NOMO-1 (cell line): ENCODE measurements around the gene GRHL3.
"Not testable (repeated sequence)": the region's sequence is repeated elsewhere in the genome, so short reads cannot be mapped to it uniquely, and the experiment has no call there.

ENCODE experiments used
- DNase-seq, 2 experiments: peaks; one replicate each; lab custom pipeline; 2025; ENCODE audit not compliant: unreplicated experiment in 2 of 2; lab: John Stamatoyannopoulos, UW

GRHL3 gene

GRCh38 chr1:24319312-24319863 lies at the start of gene GRHL3:
TSS of gene GRHL3 (plus strand) at chr1:24319357. CDS start at chr1:24319552, 195 bp downstream.
- DNase-seq, result no peak

DNA sequence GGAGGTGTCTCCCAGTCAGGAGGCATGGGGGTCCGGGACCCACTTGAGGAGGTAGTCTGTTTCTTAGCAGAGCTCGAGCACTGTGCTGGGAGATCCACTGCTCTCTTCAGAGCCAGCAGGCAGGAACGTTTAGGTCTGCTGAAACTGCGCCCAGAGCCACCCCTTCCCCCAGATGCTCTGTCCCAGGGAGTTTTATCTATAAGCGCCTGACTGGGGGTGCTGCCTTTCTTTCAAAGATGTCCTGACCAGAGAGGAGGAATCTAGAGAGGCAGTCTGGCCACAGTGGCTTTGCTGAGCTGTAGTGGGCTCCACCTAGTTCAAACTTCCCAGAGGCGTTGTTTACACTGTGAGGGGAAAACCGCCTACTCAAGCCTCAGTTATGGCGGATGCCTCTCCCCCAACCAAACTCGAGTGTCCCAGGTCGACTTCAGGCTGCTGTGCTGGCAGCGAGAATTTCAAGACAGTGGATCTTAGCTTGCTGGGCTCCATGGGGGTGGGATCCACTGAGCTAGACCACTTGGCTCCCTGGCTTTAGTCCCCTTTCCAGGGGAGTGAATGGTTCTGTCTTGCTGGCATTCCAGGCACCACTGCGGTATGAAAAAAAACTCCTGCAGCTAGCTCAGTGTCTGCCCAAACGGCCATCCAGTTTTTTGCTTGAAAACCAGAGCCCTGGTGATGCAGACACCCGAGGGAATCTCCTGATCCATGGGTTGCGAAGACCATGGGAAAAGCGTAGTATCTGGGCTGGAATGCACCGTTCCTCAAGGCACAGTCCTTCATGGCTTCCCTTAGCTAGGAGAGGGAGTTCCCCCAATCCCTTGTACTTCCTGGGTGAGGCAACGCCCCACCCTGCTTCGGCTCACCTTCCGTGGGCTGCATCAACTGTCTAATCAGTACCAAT lies 44.7 kb upstream of the GRHL3 start:
- not testable (repeated sequence) for DNase-seq

- DNase-seq, result no peak
Observed at GRCh38 chr1:24275104-24275410, 44.1 kb upstream of the GRHL3 start.

DNA sequence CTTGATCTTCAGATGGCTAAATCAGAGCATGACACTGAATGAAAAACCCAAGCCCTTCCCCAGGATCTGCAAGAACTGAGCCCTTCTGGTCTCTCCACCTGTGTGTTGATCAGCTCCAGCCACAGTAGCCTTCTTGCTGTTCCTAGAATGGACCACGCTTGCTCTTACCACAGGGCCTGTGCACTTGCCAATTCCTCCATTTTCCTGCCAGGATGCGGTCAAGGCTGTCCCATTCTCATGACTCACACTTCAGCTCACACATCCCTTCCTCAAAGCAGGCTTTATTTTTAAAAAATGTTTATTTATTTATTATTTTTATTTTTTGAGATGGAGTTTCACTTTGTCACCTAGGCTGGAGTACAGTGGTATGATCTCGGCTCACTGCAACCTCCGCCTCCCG lies 43.6 kb upstream of the GRHL3 start:
- no peak for DNase-seq

GRCh38 chr1:24276791-24277190 lies 42.4 kb upstream of the GRHL3 start:
- no peak for DNase-seq

- no peak for DNase-seq
Observed at GRCh38 chr1:24277420-24278169, 41.6 kb upstream of the GRHL3 start.

- DNase-seq, result no peak
Observed at GRCh38 chr1:24278726-24279125, 40.4 kb upstream of the GRHL3 start.

DNA sequence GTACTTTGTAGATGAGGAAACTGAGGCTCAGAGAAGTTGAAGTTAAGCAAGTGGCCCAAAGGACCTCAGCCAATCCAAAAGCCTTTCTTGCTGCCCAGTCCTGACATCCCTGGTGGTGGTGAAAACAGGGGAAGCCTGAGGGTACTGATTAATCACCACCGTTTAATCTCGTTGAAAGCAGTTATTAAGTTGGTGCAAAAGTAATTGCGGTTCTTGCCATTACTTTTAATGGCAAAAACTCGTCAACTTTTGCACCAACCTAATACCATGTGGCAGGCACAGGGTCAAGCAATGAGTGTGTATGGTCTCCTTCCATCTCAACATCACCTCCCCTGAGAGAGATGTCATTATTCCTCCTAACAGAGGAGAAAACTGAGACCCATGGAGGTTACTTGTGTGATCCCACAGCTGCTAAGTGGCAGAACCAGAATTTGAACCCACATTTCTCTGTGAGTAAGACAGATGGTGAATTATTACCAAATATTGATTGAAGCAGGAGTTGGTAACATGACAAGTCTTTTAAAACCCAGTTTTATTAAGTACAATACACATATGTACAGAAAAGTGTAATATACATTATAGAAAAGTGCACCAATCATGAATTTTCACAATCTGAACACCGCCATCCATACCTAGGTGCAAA lies 39.4 kb upstream of the GRHL3 start:
- DNase-seq, result no peak

GRCh38 chr1:24281591-24281990 lies 37.6 kb upstream of the GRHL3 start:
- DNase-seq, result no peak

DNA sequence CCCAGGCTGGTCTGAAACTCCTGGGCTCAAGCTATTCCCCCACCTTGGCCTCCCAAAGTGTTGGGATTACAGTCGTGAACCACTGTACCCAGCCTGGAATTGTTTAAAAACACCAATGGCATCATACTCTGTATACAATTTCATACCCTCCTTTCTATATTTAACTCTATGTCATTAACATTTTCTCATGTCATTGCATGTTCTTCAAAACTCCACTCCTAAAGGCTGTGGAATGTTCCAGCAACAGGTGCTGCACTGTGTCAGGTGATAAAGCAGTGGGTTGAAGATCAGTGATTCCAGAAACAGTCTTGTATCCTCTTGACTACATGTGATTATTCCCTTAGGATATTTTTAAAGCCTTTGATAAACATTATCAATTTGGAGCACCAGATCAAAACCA lies 36.7 kb upstream of the GRHL3 start:
- DNase-seq, result no peak

GRCh38 chr1:24283326-24284155 lies 35.6 kb upstream of the GRHL3 start:
- DNase-seq, result no peak

GRCh38 chr1:24284156-24284471 lies 35.0 kb upstream of the GRHL3 start:
- DNase-seq, result no peak

- no peak for DNase-seq
Observed at GRCh38 chr1:24285231-24285630, 33.9 kb upstream of the GRHL3 start.

DNA sequence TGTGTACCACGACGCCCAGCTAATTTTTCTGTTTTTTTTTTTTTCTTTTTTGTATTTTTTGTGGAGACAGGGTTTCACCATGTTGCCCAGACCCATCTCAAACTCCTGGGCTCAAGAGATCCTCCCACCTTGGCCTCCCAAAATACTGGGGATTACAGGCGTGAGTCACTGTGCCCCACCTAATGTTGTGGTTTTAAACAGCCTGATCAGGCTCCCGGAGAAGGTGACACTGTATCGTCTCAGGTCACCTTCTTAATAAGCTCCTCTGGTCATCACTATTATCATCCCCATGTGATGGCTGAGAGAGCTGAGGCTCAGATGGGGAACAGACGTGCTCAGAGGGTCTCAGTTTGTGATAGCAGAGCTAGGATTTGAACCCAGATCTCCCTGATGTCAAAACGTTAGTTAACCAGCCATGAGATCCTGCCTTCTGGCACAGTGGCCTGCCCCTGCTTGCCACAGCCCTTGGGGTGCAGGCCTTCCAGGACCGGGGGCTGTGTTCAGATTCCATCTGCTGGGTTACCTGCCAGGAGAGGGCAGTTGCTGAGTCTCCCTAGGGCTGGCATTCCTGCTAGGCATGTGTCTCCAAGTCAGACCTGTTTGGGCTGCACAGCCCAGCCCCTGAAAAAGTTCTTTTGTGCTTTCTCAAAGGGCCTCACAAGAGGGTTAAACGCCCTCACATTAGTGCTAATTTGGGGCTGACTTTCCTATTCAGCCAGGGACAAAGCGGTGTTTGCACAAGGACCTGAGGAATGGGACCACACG lies 32.7 kb upstream of the GRHL3 start:
- DNase-seq, result no peak

DNA sequence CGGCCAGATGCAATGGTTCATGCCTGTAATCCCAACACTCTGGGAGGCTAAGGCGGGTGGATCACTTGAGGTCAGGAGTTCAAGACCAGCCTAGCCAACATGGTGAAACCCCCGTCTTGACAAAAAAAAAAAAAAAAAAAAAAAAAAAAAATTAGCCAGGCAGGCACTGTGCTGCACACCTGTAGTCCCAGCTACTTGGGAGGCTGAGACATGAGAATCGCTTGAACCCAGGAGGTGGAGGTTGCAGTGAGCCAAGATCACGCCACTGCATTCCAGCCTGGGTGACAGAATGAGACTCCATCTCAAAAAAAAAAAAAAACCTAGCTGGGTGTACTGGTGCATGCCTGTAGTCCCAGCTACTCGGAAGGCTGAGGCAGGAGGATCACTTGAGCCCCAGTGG lies 31.4 kb upstream of the GRHL3 start:
- not testable (repeated sequence) for DNase-seq

DNA sequence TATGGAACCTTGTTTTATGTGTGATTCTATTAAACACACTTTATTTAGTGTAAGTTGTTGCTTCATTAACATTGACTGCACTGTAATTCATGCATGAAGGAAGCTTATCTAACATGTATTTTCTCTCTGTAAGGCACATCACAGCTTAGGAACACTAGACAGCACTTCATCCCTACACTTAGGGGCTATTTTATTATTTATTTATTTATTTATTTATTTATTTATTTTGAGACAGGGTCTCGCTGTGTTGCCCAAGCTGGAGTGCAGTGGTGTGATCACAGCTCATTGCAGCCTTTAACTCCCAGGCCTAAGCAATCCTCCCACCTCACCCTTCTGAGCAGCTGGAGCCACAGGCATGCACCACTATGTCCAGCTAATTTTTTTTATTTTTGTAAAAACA lies 30.7 kb upstream of the GRHL3 start:
- DNase-seq, result no peak

DNA sequence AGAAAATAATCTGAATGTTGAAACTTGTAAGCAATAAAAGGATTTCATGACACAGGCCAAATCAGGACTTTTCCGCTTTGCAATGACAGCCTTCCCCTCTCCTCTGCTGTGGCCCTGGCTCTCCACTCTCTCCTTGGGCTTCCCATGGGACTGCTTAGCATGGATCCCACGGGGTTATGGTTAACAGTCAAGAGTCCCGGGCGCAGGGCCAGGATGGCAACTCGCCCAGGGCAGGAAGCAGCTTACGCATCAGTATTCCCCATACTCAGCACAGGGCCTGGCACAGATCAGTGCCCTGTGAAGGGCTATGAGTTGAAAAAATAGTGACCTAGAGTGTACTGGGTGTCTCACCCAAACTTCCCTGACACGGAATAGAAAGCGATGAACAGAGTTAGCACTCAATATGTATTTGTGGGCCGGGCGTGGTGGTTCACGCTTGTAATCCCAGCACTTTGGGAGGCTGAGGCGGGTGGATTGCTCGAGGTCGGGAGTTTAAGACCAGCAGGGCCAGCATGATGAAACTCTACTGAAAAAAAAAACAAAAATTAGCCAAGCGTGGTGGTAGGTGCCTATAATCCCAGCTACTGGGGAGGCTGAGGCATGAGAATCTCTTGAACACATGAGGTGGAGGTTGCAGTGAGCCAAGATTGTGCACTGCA lies 29.1 kb upstream of the GRHL3 start:
- no peak for DNase-seq

GRCh38 chr1:24290933-24291487 lies 28.1 kb upstream of the GRHL3 start:
- no peak for DNase-seq

DNA sequence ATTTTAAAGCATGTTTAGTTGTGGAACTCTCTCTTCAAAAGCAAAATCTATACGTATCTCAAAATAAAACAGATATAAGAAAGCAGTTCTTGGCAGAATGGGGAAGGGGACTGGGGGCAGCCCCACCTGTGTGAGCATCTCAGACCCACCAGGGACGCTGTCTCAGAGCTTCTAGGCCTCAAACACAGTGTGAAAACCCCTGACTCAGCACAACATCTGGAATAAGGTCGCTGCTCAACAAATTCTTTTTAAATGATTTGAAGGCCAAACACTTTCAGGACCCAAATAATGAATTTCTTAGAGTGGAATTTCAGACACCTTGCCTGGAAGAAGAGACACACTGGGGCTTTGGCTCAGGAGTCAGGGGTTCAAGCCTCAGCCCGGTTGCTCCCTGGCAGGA lies 27.1 kb upstream of the GRHL3 start:
- no peak for DNase-seq
